HG02943 (cell line): ENCODE data around the gene USP11.
A peak's percentile ranks its signal among the peaks of the same experiment; 100 is the strongest.

ENCODE experiments used
- ATAC-seq: cut with Tn5 transposase; IDR thresholded peaks from one replicate; pipeline ENCODE4 v1.9.1; 2021; ENCODE audit warnings: mild to moderate bottlenecking, low read depth, moderate library complexity; ENCODE audit not compliant: unreplicated experiment

USP11 gene

DNA sequence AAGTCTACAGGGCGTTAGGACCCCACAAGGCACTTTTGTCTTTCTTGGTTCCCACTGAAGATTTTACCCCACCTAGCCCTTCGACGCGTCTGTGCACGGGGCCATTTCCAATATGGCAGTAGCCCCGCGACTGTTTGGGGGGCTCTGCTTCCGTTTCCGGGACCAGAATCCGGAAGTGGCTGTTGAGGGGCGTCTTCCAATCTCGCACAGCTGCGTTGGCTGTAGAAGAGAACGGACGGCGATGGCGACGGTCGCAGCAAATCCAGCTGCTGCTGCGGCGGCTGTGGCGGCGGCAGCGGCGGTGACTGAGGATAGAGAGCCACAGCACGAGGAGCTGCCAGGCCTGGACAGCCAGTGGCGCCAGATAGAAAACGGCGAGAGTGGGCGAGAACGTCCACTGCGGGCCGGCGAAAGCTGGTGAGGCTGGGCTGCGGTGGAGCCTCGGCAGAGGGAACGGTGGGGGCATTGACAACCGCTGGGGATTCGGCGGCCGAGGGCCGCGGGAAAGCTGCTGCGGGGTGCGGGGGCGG, at the start of gene USP11:
TSS of gene USP11 (plus strand) at position 207 of the 530 bp plus-strand sequence. CDS start at position 242, 35 bp downstream.
- ATAC-seq, result no peak

DNA sequence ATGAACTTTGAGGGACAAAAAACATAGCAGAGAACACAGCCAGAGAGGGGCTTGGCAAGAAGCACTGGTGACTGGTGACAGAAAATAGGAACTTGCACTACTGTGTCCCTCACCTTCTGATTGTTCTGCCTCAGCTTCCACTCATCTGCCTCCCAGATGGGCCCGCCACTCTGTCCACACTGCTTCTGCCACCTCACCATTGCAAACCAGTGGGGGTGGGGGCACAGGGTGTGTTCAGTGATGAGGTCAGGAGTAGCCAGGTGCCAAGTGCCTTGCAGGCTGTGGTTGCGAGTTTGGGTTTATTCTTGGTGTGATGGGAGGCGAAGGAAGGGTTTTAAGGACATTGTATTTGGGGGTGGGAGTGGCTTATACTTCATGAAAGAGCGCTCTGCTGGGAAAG, 48.3 kb upstream of the USP11 start:
- no peak for ATAC-seq

DNA sequence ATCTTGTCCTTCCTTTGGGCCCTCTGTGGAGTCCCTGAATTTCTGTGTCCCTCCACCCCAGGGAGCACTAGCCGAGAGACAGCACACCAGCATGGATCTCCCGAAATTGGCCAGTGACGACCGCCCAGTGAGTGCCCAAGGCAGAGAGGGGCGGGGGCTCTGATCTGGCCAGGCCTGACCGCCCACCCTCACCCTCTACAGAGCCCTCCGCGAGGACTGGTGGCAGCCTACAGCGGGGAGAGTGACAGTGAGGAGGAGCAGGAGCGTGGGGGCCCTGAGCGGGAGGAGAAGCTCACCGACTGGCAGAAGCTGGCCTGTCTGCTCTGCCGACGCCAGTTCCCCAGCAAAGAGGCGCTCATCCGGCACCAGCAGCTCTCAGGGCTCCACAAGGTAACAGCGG, 47.6 kb upstream of the USP11 start:
- no peak for ATAC-seq

DNA sequence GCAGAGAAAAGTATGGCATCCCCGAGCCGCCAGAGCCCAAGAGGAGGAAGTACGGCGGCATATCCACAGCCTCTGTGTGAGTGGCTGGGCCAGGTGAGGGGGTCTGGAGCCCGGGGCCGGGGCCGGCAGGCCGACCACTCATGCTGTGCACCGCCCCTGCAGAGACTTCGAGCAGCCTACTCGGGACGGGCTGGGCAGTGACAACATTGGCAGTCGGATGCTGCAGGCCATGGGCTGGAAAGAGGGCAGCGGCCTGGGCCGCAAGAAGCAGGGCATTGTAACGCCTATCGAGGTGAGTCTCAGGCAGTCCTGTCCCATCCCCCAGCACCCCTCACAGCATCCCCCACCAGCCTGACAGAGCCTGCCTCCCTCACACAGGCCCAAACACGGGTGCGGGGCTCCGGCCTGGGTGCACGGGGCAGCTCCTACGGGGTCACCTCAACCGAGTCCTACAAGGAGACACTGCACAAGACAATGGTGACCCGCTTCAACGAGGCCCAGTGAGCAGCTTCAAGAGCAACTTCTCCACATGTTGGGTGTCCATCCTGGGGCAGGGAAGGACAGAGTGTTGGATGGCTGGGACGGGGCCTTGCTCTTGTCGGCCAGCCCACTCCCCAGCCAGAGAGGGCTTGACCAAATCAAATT, 46.6 kb upstream of the USP11 start:
- ATAC-seq, result no peak

DNA sequence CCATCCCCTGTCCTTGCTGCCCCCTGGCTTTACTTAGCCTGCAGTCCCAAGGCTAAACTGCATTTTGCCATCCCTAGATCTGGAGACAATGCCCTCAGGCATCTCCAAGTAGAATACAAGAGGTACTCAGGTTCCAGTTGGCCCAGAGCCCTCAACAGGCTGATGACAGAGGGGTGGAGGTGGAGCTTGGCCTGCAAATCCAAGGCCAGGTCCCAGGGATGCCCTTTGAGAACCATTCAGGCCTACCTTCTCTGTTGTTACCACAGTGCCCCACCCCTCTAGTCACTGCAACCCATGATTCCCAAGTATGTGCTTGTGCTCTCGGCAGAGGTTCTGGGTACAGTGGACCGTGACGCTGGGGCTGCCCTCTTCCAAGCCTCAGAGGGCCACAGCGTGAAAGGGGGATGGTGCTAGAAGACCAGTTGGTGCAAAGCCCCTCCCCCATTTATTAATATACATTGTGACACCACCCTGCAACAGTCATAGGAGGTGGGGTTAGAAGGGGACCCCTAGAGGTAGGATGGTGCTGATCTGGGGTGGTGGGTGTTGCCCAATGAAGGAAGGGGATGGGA, 45.6 kb upstream of the USP11 start:
- ATAC-seq, result no peak

DNA sequence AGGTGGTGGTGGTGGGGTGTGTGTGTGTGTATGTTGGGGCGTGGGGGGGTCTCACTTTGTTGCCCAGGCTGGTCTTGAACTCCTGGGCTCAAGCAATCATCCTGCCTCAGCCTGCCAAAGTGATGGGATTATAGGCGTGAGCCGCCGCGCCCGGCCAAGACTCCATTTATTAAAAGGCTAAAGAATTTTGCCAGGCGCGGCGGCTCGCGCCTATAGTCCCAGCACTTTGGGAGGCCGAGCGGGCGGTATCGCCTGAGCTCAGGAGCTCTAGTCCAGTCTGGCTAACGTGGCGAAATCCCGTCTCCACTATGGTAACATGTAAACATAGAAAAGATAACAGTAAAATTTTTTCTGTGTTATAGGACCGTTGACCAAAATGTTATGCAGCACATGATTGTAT, 42.9 kb upstream of the USP11 start:
- ATAC-seq, result no peak

DNA sequence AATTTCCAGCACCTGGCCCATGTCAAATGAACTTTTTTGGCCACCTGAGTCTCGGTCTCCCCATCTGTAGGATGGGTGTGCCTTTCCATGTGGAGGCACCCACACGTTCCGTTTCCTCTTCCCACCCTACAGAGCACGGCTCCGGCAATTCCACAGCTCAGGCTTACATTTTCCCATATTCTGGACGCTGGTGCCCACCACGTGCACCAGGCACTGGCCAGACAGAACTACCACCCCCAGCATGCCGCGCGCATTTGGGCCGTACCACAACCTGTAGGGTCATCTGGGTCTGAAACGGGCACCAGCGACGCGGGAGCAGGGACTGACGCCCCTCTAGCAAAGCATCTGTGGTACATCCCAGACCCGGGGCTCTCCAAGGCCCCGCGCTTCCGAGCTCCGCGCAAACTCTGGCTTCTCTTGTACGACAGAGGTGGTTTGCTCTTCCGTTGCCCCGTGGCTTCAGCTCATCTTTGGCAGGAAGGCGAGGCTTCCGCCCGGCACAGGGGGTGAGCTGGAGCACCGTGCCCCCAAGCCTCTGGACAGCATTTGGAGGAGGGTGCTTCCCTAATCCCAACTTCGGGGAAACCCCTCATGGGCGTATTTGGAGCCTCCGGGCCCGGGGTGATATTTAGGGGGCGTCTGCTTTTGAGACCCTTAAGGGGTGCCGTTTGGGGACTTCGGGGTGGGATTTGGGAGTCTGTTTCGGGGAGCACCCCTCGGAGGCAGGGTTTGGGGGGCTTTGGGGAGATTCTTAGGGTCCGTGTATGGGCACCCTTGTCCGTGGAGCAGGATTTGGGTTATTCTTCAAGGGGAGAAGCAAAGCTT, 42.2 kb upstream of the USP11 start:
- peak; percentile 35 for ATAC-seq

DNA sequence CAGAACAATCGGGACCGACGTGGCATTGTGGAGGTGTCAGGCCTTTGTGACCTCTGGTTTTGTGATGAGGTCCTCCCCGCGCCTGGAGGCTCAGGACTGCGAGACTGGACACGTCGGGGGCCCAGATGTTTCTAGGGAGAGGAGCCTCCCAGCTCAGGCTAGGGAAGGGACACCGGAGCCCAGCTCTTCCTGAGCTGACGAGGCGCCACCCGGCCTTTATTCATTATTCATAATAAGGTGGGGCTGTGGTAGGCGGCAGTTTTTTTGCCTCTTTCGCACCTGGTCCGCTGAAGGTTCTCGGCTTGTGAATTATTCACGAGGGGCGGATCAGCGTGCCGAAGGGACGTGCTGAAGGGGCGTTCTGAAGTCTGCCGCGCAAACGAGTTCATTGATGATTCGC, 41.5 kb upstream of the USP11 start:
- ATAC-seq, result no peak

DNA sequence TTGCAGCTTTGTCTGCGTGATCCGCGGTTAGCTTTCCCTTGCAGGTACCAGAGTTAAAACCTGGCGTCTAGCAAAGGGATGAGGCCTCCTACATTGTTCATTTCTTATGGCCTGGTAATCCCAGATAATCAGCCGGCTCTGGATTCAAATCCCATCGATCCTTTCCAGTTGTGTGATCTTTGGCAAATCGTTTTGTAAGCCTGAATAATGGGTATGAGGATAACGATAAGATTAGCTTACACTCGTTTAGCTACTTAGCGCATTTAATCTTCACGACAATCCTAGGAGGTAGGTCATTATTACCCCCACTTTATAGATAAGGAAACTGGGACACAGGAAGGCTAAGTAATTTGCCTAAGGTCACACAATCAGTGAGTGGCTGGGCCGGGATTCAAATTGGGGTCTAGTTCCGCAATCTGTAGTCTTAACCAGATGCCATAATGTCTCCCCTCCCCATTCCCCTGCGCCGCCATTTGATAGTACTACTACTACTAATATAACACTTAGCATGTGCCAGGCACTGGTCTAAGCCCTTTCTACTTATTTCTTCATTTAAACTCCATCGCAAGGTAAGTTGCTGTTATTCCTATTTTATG, 40.9 kb upstream of the USP11 start:
- ATAC-seq, result no peak

DNA sequence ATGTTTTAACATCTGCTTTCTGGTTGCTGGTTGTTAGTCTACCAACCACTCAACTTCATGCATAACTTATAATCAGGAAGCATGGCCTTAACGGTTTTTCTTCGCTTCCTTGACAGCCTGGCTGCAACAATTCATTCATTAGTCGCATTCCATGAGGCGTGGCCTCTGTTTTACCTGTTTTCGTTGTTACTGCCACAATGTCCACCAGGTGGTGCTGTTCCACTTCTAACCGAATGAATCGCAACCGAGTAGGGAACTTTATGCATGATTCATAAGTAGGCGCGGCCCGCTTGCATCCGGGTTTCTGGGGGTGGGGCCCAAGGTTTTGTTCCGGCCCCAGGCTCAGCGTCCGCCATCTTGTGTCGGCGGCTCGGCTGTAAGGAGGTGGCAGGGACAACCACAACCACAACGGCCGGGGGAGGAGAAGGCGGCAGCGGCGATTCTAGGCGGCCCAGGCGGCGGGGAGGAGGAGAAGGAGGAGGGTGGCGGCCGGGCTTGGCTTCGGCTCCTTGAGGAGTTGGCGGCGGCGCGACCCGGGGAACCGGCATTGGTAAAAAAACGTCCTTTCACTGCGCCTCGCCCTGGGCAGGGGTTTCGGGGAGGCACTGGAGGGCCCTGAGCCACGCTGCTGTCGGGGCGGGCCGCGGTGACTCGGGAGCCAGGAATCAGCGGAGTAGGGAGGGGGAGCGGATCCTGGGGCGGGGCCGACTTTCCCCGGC, 39.2 kb upstream of the USP11 start, which contains the start of gene UBA1:
TSS of gene UBA1 (plus strand) at position 355 of the 719 bp plus-strand sequence. CDS start 4,974 bp downstream, outside the sequence.
- peak; percentile 91 for ATAC-seq

DNA sequence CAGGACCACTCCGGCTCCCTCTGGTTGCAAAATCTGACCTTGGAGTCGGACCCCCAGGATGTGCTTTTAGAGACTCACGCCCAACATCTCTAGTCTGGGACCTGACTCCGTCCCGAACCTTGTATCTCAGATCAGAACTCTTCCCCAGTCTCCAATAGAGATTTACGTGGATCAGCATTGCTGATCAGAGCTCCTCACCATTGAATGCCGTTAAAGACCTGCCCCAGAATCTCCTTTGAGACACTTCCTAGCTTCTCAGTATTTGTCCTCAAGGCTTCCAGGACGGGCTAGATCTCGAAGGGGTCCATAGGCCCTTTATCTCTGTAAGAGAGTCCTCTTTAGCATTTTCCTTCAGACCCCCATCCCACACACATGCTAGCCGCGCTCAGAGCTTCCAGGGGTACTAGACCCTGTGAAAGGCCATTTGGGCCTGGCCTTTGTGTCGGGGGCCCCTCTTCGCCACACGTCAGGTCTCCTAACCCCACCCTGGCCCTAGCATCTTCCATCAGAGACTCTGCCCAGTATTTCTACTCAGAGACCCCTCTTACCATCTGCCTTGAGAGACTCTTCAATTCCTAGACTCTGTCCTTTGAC, 38.5 kb upstream of the USP11 start:
- no peak for ATAC-seq

DNA sequence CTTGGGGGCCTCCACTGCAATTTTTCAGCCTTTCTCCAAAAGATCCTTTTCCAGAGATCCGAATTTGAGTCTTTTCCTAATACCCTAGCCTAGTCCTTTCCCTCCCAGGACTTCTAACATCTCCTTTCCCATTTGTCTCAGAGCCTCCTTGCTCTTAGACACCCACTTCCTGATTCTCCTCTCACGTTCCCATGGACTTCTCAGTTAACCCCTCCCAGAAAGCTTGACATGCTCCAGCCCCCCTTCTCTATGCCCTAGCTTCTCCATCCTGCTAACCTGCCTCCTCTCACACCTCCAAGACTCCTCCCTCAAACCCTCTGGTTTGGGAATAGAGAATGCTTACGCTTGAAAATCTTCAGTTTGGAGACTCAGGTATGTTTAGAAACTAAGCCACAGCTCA, 36.7 kb upstream of the USP11 start:
- no peak for ATAC-seq

DNA sequence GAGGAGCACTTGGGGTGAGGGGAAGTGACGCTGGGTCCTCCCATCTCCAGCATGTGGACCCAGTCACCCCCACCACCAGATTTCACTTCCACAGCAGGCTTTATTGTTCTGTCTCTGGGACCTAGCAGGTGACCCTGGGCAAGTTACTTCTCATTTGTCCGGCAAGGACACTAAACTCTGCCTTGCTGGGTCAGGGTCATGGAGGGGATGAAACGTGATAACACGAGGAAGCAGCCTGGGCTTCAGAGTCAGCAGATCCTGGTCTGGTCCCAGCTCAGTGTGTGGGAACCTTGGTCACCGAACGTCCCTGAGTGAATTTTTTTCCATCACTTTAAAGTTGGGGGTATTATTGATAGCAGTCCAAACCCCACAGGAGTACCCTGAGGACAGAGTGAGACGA, 35.3 kb upstream of the USP11 start:
- ATAC-seq, result no peak

DNA sequence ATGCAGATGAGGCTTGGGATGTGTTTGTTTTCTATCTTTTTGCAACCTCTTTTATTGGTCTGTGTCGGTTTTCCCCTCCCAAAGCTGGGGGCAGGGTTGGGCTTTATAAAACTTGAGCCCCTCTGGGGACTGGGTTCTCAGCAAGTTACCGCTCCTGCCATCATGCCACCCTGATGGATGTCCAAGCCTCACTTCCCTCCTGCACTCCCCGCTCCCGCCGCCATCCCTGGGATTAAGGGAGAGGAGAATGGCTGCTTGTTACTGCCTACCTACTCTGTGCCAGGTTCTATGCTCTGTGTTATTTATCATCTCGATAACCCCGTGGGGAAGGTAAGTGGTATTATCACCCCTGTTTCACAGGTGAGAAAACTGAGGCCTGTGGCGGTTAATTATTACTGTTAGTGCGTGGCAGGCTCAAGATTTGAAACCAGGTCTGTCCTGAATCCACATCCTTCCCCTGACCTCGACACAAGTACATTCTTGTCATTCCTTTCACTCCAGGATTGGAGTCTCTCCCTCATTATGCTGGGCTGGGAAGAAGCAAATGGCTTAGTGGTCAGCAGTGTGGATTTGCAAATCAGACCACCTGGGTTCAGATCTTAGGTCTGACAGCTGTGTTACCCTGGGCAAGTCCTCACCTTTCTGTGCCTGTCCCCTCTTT, 34.7 kb upstream of the USP11 start:
- ATAC-seq, result no peak

DNA sequence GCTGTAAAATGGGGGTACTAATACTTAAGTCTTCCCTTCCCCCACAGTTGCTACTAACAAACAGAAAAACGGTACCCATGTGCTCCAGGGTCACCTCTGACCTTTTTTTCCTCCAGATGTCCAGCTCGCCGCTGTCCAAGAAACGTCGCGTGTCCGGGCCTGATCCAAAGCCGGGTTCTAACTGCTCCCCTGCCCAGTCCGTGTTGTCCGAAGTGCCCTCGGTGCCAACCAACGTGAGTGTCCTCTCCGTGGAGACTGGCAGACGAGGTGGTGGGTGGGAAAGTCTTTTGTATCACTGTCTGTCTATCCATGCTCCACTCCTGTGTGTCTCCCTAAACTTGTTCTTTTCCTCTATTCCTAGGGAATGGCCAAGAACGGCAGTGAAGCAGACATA, 34.1 kb upstream of the USP11 start:
- no peak for ATAC-seq

DNA sequence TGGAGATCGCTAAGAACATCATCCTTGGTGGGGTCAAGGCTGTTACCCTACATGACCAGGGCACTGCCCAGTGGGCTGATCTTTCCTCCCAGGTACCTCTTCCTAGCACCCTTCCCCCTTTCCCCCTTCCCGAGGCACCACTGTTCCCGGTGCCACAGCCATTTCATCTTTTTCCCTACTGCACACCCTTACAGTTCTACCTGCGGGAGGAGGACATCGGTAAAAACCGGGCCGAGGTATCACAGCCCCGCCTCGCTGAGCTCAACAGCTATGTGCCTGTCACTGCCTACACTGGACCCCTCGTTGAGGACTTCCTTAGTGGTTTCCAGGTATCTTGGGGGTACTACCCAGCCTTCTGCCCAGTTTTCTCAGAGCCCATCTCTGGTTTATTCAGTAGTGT, 33.5 kb upstream of the USP11 start:
- no peak for ATAC-seq

DNA sequence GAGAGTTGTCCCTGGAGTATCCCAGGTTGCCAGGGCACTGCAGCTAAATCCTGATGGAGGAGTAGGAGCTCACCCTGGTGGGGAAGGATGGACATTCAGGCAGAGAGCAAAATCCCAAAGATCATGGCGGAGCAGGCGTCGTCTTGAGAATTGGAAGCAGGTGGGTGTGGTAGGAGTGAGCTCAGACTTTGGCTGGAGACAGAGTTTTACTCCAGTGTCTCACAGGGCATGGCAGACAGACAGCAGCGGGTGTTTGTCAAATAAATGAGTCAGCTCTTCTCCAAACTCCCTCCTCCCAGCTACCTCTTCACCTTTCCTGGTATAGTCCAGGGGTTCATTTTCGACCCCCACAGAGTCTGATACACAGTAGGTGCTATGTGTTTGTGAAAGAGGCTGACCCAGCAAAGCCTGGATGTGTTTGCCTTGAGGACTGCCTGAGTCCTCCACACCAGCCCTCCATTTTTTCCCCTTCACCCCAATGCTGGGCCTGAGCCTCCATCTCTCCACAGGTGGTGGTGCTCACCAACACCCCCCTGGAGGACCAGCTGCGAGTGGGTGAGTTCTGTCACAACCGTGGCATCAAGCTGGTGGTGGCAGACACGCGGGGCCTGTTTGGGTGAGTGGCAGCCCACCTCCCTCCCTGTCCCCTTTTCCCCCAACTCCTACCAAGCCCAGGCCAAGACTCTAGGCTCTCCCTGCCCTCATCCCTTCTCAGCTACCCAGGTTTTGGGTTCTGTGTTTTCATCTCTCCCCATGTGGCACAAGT, 32.2 kb upstream of the USP11 start:
- ATAC-seq, result no peak

DNA sequence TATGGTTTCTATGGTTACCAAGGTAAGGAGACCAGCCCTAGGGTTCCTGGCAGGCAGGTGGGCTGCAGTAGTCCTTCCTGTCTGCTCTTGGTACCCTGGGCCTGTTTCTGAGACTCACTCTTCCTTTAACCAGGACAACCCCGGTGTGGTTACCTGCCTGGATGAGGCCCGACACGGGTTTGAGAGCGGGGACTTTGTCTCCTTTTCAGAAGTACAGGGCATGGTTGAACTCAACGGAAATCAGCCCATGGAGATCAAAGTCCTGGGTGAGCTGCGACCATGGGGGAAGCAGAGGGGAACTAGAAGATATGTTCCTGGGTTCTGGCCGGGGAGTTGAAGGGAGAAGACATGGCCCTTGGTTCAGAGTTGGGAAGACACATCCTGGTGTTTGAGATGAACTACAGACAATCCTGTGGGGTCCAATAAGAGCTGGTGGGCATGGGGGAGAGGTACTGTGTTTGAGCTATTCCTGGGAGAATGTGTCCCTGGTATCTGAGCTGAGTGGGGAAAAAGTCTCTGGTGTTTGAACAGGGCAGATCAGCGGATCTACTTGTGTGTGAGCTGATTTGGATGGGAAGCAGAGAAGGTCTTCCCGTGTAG, 31.4 kb upstream of the USP11 start:
- no peak for ATAC-seq
